Activated CD4-positive, alpha-beta T cell treated with anti-CD3 and anti-CD28 coated beads, Interleukin-2, amount 50 U/mL, for 4 hours (primary cell): Measurements from ENCODE around the gene RACK1.
A peak's percentile ranks its signal among the peaks of the same experiment; 100 is the strongest.
"Not testable (repeated sequence)": the region's sequence is repeated elsewhere in the genome, so short reads cannot be mapped to it uniquely, and the experiment has no call there.

Experiments
- DNase-seq, 2 experiments: peaks; one replicate each; pipeline ENCODE4 v3.0.0-alpha.2; 2020

The RACK1 gene

GRCh38 chr5:181212080-181212479, 31.6 kb downstream of the RACK1 start:
- DNase-seq, result no peak

- no peak for DNase-seq
These were observed 32.5 kb downstream of the RACK1 start for GRCh38 chr5:181211208-181211607.

GRCh38 chr5:181210698-181211097, 33.0 kb downstream of the RACK1 start:
- not testable (repeated sequence) for DNase-seq

GRCh38 chr5:181210148-181210547, 33.6 kb downstream of the RACK1 start:
- DNase-seq, result not testable (repeated sequence)

GRCh38 chr5:181209006-181209405, 34.7 kb downstream of the RACK1 start:
- not testable (repeated sequence) for DNase-seq

GRCh38 chr5:181207960-181208253, 35.8 kb downstream of the RACK1 start:
- no peak for DNase-seq

GRCh38 chr5:181207214-181207959, 36.3 kb downstream of the RACK1 start:
- DNase-seq, result peak; percentile 76 to 78

- DNase-seq, result no peak
These were observed 37.7 kb downstream of the RACK1 start for GRCh38 chr5:181205761-181206649.

GRCh38 chr5:181204826-181205760, 38.6 kb downstream of the RACK1 start, which contains the start of gene TRIM7:
TSS of gene TRIM7 (minus strand) at chr5:181205196. CDS start at chr5:181205110, 86 bp downstream.
- no peak for DNase-seq

GRCh38 chr5:181204113-181204825, 39.4 kb downstream of the RACK1 start:
- no peak for DNase-seq

- DNase-seq, result no peak
These were observed 40.0 kb downstream of the RACK1 start for GRCh38 chr5:181203777-181204112.

GRCh38 chr5:181203093-181203711, 40.5 kb downstream of the RACK1 start:
- DNase-seq, result no peak

- no peak for DNase-seq
These were observed 42.9 kb downstream of the RACK1 start for GRCh38 chr5:181200816-181201215.

GRCh38 chr5:181199881-181200638, 43.6 kb downstream of the RACK1 start:
- no peak for DNase-seq

GRCh38 chr5:181198905-181199519, 44.7 kb downstream of the RACK1 start:
- no peak for DNase-seq

- DNase-seq, result no peak
These were observed 45.5 kb downstream of the RACK1 start for GRCh38 chr5:181198106-181198685.

- DNase-seq, result no peak
These were observed 46.3 kb downstream of the RACK1 start for GRCh38 chr5:181197326-181197951.

GRCh38 chr5:181195249-181195761, 48.4 kb downstream of the RACK1 start:
- no peak for DNase-seq

- DNase-seq, result no peak
These were observed 49.0 kb downstream of the RACK1 start for GRCh38 chr5:181194489-181195248.
